ENCODE results near the gene CYYR1. TPM values are rescaled to one million over a fixed set of nuclear protein-coding genes. Genes with fewer than 3 reads are reported as not detected.

The CYYR1 gene
- polyA plus RNA-seq, 4 donors, result 0.67 to 11.9 (median 3.4) TPM

- 77 to 89% (median 86%) methylated on average over 2 of the region's 2 CpGs for WGBS, 3 donors
These were observed 121.9 kb downstream of the CYYR1 start for GRCh38 chr21:26451081-26451740.

GRCh38 chr21:26449161-26449560 is 123.9 kb downstream of the CYYR1 start:
- DNase-seq, result no peak
- 55 to 68% (median 65%) methylated on average over 5 of the region's 5 CpGs for WGBS, 3 donors
- Histone ChIP-seq H3K4me3 (ENCODE audit: low read depth in 1 of 3, low read length in 3 of 3) (no peak overlapping the region), H3K27me3 (ENCODE audit: control insufficient read depth in 3 of 3, insufficient read depth in 3 of 3, low read length in 3 of 3) (no peaks in the 10 kb centered on the region), H3K9me3 (ENCODE audit: control insufficient read depth in 2 of 2, insufficient read depth in 1 of 2, low read depth in 1 of 2, low read length in 1 of 2) (no peaks in the 10 kb centered on the region), H3K4me1 (ENCODE audit: control insufficient read depth in 3 of 3, insufficient read depth in 2 of 3, low read depth in 1 of 3, low read length in 2 of 3) (no peaks in the 10 kb centered on the region), H3K27ac (ENCODE audit: low read depth in 1 of 3, low read length in 2 of 3) (no peak overlapping the region), H3K36me3 (ENCODE audit: control insufficient read depth in 3 of 3, insufficient read depth in 2 of 3, low read depth in 1 of 3, low read length in 3 of 3) (no peaks in the 10 kb centered on the region)
- no peak for FAIRE-seq

More at GRCh38 chr21:26451081-26451740, 121.9 kb downstream of the CYYR1 start:
- no peaks in the 10 kb centered on the region for H3K36me3 ChIP-seq (ENCODE audit: control insufficient read depth in 3 of 3, insufficient read depth in 2 of 3, low read depth in 1 of 3, low read length in 3 of 3)
- no peaks in the 10 kb centered on the region for H3K9me3 ChIP-seq (ENCODE audit: control insufficient read depth in 2 of 2, insufficient read depth in 1 of 2, low read depth in 1 of 2, low read length in 1 of 2)
- FAIRE-seq (no peak), DNase-seq (no peak)
- H3K4me1 ChIP-seq (ENCODE audit: control insufficient read depth in 3 of 3, insufficient read depth in 2 of 3, low read depth in 1 of 3, low read length in 2 of 3), result no peaks in the 10 kb centered on the region
- no peak overlapping the region for H3K27ac ChIP-seq (ENCODE audit: low read depth in 1 of 3, low read length in 2 of 3)
- H3K4me3 ChIP-seq (ENCODE audit: low read depth in 1 of 3, low read length in 3 of 3), result no peak overlapping the region
- H3K27me3 ChIP-seq (ENCODE audit: control insufficient read depth in 3 of 3, insufficient read depth in 3 of 3, low read length in 3 of 3), result no peaks in the 10 kb centered on the region

- H3K36me3 ChIP-seq (ENCODE audit: control insufficient read depth in 3 of 3, insufficient read depth in 2 of 3, low read depth in 1 of 3, low read length in 3 of 3), result no peaks in the 10 kb centered on the region
- no peak overlapping the region for H3K4me3 ChIP-seq (ENCODE audit: low read depth in 1 of 3, low read length in 3 of 3)
- no peak for FAIRE-seq
- H3K9me3 ChIP-seq (ENCODE audit: control insufficient read depth in 2 of 2, insufficient read depth in 1 of 2, low read depth in 1 of 2, low read length in 1 of 2), result no peaks in the 10 kb centered on the region
- H3K27me3 ChIP-seq (ENCODE audit: control insufficient read depth in 3 of 3, insufficient read depth in 3 of 3, low read length in 3 of 3), result no peaks in the 10 kb centered on the region
- no peak for DNase-seq
- no peak overlapping the region for H3K27ac ChIP-seq (ENCODE audit: low read depth in 1 of 3, low read length in 2 of 3)
- 72 to 87% (median 81%) methylated on average over 4 of the region's 4 CpGs for whole genome bisulfite sequencing, 3 donors
- H3K4me1 ChIP-seq (ENCODE audit: control insufficient read depth in 3 of 3, insufficient read depth in 2 of 3, low read depth in 1 of 3, low read length in 2 of 3), result no peaks in the 10 kb centered on the region
These were observed 124.3 kb downstream of the CYYR1 start for GRCh38 chr21:26448751-26449150.

GRCh38 chr21:26447932-26448475 is 125.1 kb downstream of the CYYR1 start:
- Histone ChIP-seq H3K4me3 (ENCODE audit: low read depth in 1 of 3, low read length in 3 of 3) (no peak overlapping the region), H3K27me3 (ENCODE audit: control insufficient read depth in 3 of 3, insufficient read depth in 3 of 3, low read length in 3 of 3) (no peaks in the 10 kb centered on the region), H3K27ac (ENCODE audit: low read depth in 1 of 3, low read length in 2 of 3) (no peak overlapping the region), H3K9me3 (ENCODE audit: control insufficient read depth in 2 of 2, insufficient read depth in 1 of 2, low read depth in 1 of 2, low read length in 1 of 2) (no peaks in the 10 kb centered on the region), H3K4me1 (ENCODE audit: control insufficient read depth in 3 of 3, insufficient read depth in 2 of 3, low read depth in 1 of 3, low read length in 2 of 3) (no peaks in the 10 kb centered on the region), H3K36me3 (ENCODE audit: control insufficient read depth in 3 of 3, insufficient read depth in 2 of 3, low read depth in 1 of 3, low read length in 3 of 3) (no peaks in the 10 kb centered on the region)
- 50 to 61% (median 59%) methylated on average over 3 of the region's 3 CpGs for WGBS, 3 donors
- DNase-seq, result no peak
- FAIRE-seq, result no peak

GRCh38 chr21:26445440-26445839 is 127.6 kb downstream of the CYYR1 start:
- no peak overlapping the region for H3K4me3 ChIP-seq (ENCODE audit: low read depth in 1 of 3, low read length in 3 of 3)
- DNase-seq (no peak), FAIRE-seq (no peak)
- no peaks in the 10 kb centered on the region for H3K36me3 ChIP-seq (ENCODE audit: control insufficient read depth in 3 of 3, insufficient read depth in 2 of 3, low read depth in 1 of 3, low read length in 3 of 3)
- H3K27me3 ChIP-seq (ENCODE audit: control insufficient read depth in 3 of 3, insufficient read depth in 3 of 3, low read length in 3 of 3), result no peaks in the 10 kb centered on the region
- H3K9me3 ChIP-seq (ENCODE audit: control insufficient read depth in 2 of 2, insufficient read depth in 1 of 2, low read depth in 1 of 2, low read length in 1 of 2), result no peaks in the 10 kb centered on the region
- H3K4me1 ChIP-seq (ENCODE audit: control insufficient read depth in 3 of 3, insufficient read depth in 2 of 3, low read depth in 1 of 3, low read length in 2 of 3), result no peaks in the 10 kb centered on the region
- no peak overlapping the region for H3K27ac ChIP-seq (ENCODE audit: low read depth in 1 of 3, low read length in 2 of 3)
- WGBS, 3 donors, result 55 to 92% (median 80%) methylated on average over 1 of the region's 1 CpG

- Histone ChIP-seq H3K27me3 (ENCODE audit: control insufficient read depth in 3 of 3, insufficient read depth in 3 of 3, low read length in 3 of 3) (no peaks in the 10 kb centered on the region), H3K27ac (ENCODE audit: low read depth in 1 of 3, low read length in 2 of 3) (no peak overlapping the region), H3K9me3 (ENCODE audit: control insufficient read depth in 2 of 2, insufficient read depth in 1 of 2, low read depth in 1 of 2, low read length in 1 of 2) (no peaks in the 10 kb centered on the region), H3K4me3 (ENCODE audit: low read depth in 1 of 3, low read length in 3 of 3) (no peak overlapping the region), H3K4me1 (ENCODE audit: control insufficient read depth in 3 of 3, insufficient read depth in 2 of 3, low read depth in 1 of 3, low read length in 2 of 3) (no peaks in the 10 kb centered on the region), H3K36me3 (ENCODE audit: control insufficient read depth in 3 of 3, insufficient read depth in 2 of 3, low read depth in 1 of 3, low read length in 3 of 3) (no peaks in the 10 kb centered on the region)
- FAIRE-seq, result no peak
- WGBS, 3 donors, result 43 to 93% (median 84%) methylated on average over 1 of the region's 1 CpG
- DNase-seq, result no peak
These were observed 128.4 kb downstream of the CYYR1 start for GRCh38 chr21:26444646-26445045.

GRCh38 chr21:26443867-26444266 is 129.2 kb downstream of the CYYR1 start:
- Histone ChIP-seq H3K4me3 (ENCODE audit: low read depth in 1 of 3, low read length in 3 of 3) (no peak overlapping the region), H3K4me1 (ENCODE audit: control insufficient read depth in 3 of 3, insufficient read depth in 2 of 3, low read depth in 1 of 3, low read length in 2 of 3) (no peaks in the 10 kb centered on the region), H3K27me3 (ENCODE audit: control insufficient read depth in 3 of 3, insufficient read depth in 3 of 3, low read length in 3 of 3) (no peaks in the 10 kb centered on the region), H3K36me3 (ENCODE audit: control insufficient read depth in 3 of 3, insufficient read depth in 2 of 3, low read depth in 1 of 3, low read length in 3 of 3) (no peaks in the 10 kb centered on the region), H3K27ac (ENCODE audit: low read depth in 1 of 3, low read length in 2 of 3) (no peak overlapping the region), H3K9me3 (ENCODE audit: control insufficient read depth in 2 of 2, insufficient read depth in 1 of 2, low read depth in 1 of 2, low read length in 1 of 2) (no peaks in the 10 kb centered on the region)
- no peak for FAIRE-seq
- 90 to 98% (median 92%) methylated on average over 1 of the region's 1 CpG for WGBS, 3 donors
- DNase-seq, result no peak

- DNase-seq (no peak), FAIRE-seq (no peak)
- Histone ChIP-seq H3K9me3 (ENCODE audit: control insufficient read depth in 2 of 2, insufficient read depth in 1 of 2, low read depth in 1 of 2, low read length in 1 of 2) (no peaks in the 10 kb centered on the region), H3K4me3 (ENCODE audit: low read depth in 1 of 3, low read length in 3 of 3) (no peak overlapping the region), H3K27ac (ENCODE audit: low read depth in 1 of 3, low read length in 2 of 3) (no peak overlapping the region), H3K27me3 (ENCODE audit: control insufficient read depth in 3 of 3, insufficient read depth in 3 of 3, low read length in 3 of 3) (no peaks in the 10 kb centered on the region), H3K36me3 (ENCODE audit: control insufficient read depth in 3 of 3, insufficient read depth in 2 of 3, low read depth in 1 of 3, low read length in 3 of 3) (no peaks in the 10 kb centered on the region), H3K4me1 (ENCODE audit: control insufficient read depth in 3 of 3, insufficient read depth in 2 of 3, low read depth in 1 of 3, low read length in 2 of 3) (no peaks in the 10 kb centered on the region)
- WGBS, 3 donors, result 17 to 49% (median 17%) methylated on average over 1 of the region's 1 CpG
These were observed 129.8 kb downstream of the CYYR1 start for GRCh38 chr21:26443291-26443690.

- no peak overlapping the region for H3K27ac ChIP-seq (ENCODE audit: low read depth in 1 of 3, low read length in 2 of 3)
- FAIRE-seq (no peak), DNase-seq (no peak)
- 57 to 72% (median 70%) methylated on average over 2 of the region's 2 CpGs for WGBS, 3 donors
- H3K4me3 ChIP-seq (ENCODE audit: low read depth in 1 of 3, low read length in 3 of 3), result no peak overlapping the region
- H3K36me3 ChIP-seq (ENCODE audit: control insufficient read depth in 3 of 3, insufficient read depth in 2 of 3, low read depth in 1 of 3, low read length in 3 of 3), result no peaks in the 10 kb centered on the region
- H3K4me1 ChIP-seq (ENCODE audit: control insufficient read depth in 3 of 3, insufficient read depth in 2 of 3, low read depth in 1 of 3, low read length in 2 of 3), result no peaks in the 10 kb centered on the region
- H3K27me3 ChIP-seq (ENCODE audit: control insufficient read depth in 3 of 3, insufficient read depth in 3 of 3, low read length in 3 of 3), result no peaks in the 10 kb centered on the region
- no peaks in the 10 kb centered on the region for H3K9me3 ChIP-seq (ENCODE audit: control insufficient read depth in 2 of 2, insufficient read depth in 1 of 2, low read depth in 1 of 2, low read length in 1 of 2)
These were observed 131.9 kb downstream of the CYYR1 start for GRCh38 chr21:26441149-26441548.
